K562 (cell line): ENCODE data around the gene TMC5. TPM values are rescaled to one million over a fixed set of nuclear protein-coding genes. Genes with fewer than 3 reads are reported as not detected.
A peak's percentile ranks its signal among the peaks of the same experiment; 100 is the strongest.

Source experiments
- CBFA2T3 ChIP-seq: fragments of 450-650 bp; IDR thresholded peaks from 2 replicates; pipeline ENCODE4 v1.6.1; 2017
- DMBX1 ChIP-seq: fragments of 250-450 bp; sonication (Bioruptor Pico); IDR thresholded peaks from 2 replicates; pipeline ENCODE4 v1.8.0; 2022; ENCODE audit warnings: inconsistent platforms, mild to moderate bottlenecking, moderate library complexity, borderline replicate concordance
- EP300 ChIP-seq: IDR thresholded peaks from 2 replicates; pipeline ENCODE4 v1.6.1; 2012; ENCODE audit warnings: low read length, improper control_type of control experiment
- ESRRB ChIP-seq: fragments of 250-450 bp; sonication (Bioruptor Pico); IDR thresholded peaks from 2 replicates; pipeline ENCODE4 v1.5.0; 2020; ENCODE audit warnings: mild to moderate bottlenecking, moderate library complexity, borderline replicate concordance
- ETV6 ChIP-seq, 3 experiments: fragments of 150-350 bp in 1 of 3; sonication (generic) in 1 of 3; formaldehyde crosslinking in 1 of 3; IDR thresholded peaks; 2 replicates each; pipeline versions ENCODE4 v1.6.1 to v1.8.0; 2014 to 2022; ENCODE audit warnings: borderline replicate concordance in 2 of 3, low read depth in 2 of 3, antibody characterized with exemption in 1 of 3, low read length in 1 of 3, mild to moderate bottlenecking in 1 of 3, missing genetic modification reagents in 1 of 3
- IRF2 ChIP-seq: sonication (generic); formaldehyde crosslinking; IDR thresholded peaks from 2 replicates; pipeline ENCODE4 v1.8.1; 2022; ENCODE audit warnings: mild to moderate bottlenecking, missing genetic modification reagents
- JUNB ChIP-seq: fragments of 450-650 bp; formaldehyde crosslinking; conservative IDR thresholded peaks from 2 replicates; pipeline ENCODE4 v1.4.0; 2020; ENCODE audit warnings: mild to moderate bottlenecking
- MIER1 ChIP-seq: fragments of 450-650 bp; IDR thresholded peaks from 2 replicates; pipeline ENCODE4 v1.6.1; 2016; ENCODE audit warnings: antibody characterized with exemption, mild to moderate bottlenecking, low read depth
- MTA1 ChIP-seq: fragments of 450-650 bp; IDR thresholded peaks from 2 replicates; pipeline ENCODE4 v1.6.1; 2017; ENCODE audit warnings: borderline replicate concordance
- NCOA2 ChIP-seq, 2 experiments: fragments of 450-650 bp; IDR thresholded peaks; 2 replicates each; pipeline ENCODE4 v1.6.1; 2018; ENCODE audit warnings: mild to moderate bottlenecking in 2 of 2, moderate library complexity in 1 of 2; ENCODE audit not compliant: partially characterized antibody in 2 of 2
- RAD51 ChIP-seq: fragments of 450-650 bp; IDR thresholded peaks from 2 replicates; pipeline ENCODE4 v1.7.1; 2016; ENCODE audit warnings: low read depth, mild to moderate bottlenecking, borderline replicate concordance
- SIN3B ChIP-seq: fragments of 450-650 bp; IDR thresholded peaks from 2 replicates; pipeline ENCODE4 v1.6.1; 2017; ENCODE audit warnings: low read depth, mild to moderate bottlenecking, moderate library complexity
- SMARCB1 ChIP-seq: IDR thresholded peaks from 2 replicates; pipeline ENCODE4 v1.6.1; 2011; ENCODE audit warnings: improper control_type of control experiment, low read depth; ENCODE audit not compliant: insufficient read length
- TAF7 ChIP-seq: fragments of 450-650 bp; IDR thresholded peaks from 2 replicates; pipeline ENCODE4 v1.6.1; 2016; ENCODE audit warnings: missing genetic modification characterization, missing compliant biosample characterization
- TAF9B ChIP-seq: fragments of 450-650 bp; IDR thresholded peaks from 2 replicates; pipeline ENCODE4 v1.6.1; 2018; ENCODE audit warnings: mild to moderate bottlenecking; ENCODE audit not compliant: partially characterized antibody
- TGIF2 ChIP-seq: sonication (generic); formaldehyde crosslinking; IDR thresholded peaks from 2 replicates; pipeline ENCODE4 v1.8.1; 2022; ENCODE audit warnings: mild to moderate bottlenecking, missing genetic modification reagents, moderate library complexity
- ZNF324 ChIP-seq: fragments of 250-450 bp; sonication (Bioruptor Pico); IDR thresholded peaks from 2 replicates; pipeline ENCODE4 v1.4.0; 2020; ENCODE audit warnings: mild to moderate bottlenecking
- ZNF444 ChIP-seq: fragments of 250-450 bp; sonication (Bioruptor Pico); IDR thresholded peaks from 2 replicates; pipeline ENCODE4 v1.4.0; 2020; ENCODE audit warnings: mild to moderate bottlenecking, moderate library complexity
- ZNF717 ChIP-seq: fragments of 250-450 bp; sonication (Bioruptor Pico); IDR thresholded peaks from 2 replicates; pipeline ENCODE4 v1.5.0; 2021
- polyA plus RNA-seq, 8 experiments: library from polyadenylated mRNA; depleted of rRNA in 4 of 8; stranded (reverse) in 5 of 8; unstranded in 3 of 8; fragments of >200 nt; fragmentation: Nextera tagmentation in 2 of 8; fragmentation: Illumina TruSeq in 1 of 8; extraction: Ambion mirVana in 2 of 8; extraction: Trizol in 1 of 8; gene quantifications; 2 replicates each; pipeline versions ENCODE4 v1.2.1 to v1.2.3, GENCODE V29; 2011 to 2014; ENCODE audit warnings: inconsistent platforms in 1 of 8, missing spikeins in 1 of 8
- total RNA-seq, 7 experiments: library from RNA; depleted of rRNA in 6 of 7; stranded (reverse); fragments of >200 nt in 6 of 7; fragmentation: Illumina TruSeq in 2 of 7; extraction: Trizol in 2 of 7; gene quantifications; 2 replicates each; pipeline versions ENCODE4 v1.2.1 to v1.2.3, GENCODE V29; 2011 to 2021; ENCODE audit warnings: low replicate concordance in 1 of 7
- TF ChIP-seq, protein P1 (sequence below), 2 experiments: fragments of 450-650 bp; IDR thresholded peaks; 2 replicates each; pipeline ENCODE4 v1.6.1; 2016; ENCODE audit warnings: mild to moderate bottlenecking in 2 of 2, borderline replicate concordance in 1 of 2, low read depth in 1 of 2, moderate library complexity in 1 of 2

Gene TMC5
- total and polyA plus RNA-seq, 9 of the 15 experiments (the other 6 are each of a cell fraction or from before 2014, with no cell fraction given): 0.83 to 2.6 (median 1.6) TPM

DNA sequence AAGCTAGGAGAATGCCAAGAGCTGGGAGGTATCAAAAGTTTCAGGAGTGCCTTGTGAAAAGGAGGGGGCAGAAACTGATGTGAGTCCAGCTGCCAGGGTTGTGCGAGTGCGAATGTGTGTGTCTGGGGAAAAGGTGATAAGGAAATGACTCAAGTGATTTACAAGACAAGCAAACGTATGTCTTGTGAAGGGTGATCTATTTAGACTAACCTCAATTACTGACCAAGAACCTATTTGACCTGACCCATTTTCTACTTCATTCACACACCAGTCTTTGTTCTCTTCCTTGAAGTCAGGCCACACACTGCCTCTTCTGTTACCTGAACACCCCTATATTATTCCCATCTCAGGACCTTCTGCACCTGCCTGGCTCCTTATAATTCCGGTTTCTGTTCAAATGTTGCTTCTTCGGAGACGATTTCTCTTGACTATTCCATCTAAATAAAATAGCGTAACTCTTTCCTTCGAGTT, 103.2 kb downstream of the TMC5 start (continued):
- TF ChIP-seq, protein P1, sequence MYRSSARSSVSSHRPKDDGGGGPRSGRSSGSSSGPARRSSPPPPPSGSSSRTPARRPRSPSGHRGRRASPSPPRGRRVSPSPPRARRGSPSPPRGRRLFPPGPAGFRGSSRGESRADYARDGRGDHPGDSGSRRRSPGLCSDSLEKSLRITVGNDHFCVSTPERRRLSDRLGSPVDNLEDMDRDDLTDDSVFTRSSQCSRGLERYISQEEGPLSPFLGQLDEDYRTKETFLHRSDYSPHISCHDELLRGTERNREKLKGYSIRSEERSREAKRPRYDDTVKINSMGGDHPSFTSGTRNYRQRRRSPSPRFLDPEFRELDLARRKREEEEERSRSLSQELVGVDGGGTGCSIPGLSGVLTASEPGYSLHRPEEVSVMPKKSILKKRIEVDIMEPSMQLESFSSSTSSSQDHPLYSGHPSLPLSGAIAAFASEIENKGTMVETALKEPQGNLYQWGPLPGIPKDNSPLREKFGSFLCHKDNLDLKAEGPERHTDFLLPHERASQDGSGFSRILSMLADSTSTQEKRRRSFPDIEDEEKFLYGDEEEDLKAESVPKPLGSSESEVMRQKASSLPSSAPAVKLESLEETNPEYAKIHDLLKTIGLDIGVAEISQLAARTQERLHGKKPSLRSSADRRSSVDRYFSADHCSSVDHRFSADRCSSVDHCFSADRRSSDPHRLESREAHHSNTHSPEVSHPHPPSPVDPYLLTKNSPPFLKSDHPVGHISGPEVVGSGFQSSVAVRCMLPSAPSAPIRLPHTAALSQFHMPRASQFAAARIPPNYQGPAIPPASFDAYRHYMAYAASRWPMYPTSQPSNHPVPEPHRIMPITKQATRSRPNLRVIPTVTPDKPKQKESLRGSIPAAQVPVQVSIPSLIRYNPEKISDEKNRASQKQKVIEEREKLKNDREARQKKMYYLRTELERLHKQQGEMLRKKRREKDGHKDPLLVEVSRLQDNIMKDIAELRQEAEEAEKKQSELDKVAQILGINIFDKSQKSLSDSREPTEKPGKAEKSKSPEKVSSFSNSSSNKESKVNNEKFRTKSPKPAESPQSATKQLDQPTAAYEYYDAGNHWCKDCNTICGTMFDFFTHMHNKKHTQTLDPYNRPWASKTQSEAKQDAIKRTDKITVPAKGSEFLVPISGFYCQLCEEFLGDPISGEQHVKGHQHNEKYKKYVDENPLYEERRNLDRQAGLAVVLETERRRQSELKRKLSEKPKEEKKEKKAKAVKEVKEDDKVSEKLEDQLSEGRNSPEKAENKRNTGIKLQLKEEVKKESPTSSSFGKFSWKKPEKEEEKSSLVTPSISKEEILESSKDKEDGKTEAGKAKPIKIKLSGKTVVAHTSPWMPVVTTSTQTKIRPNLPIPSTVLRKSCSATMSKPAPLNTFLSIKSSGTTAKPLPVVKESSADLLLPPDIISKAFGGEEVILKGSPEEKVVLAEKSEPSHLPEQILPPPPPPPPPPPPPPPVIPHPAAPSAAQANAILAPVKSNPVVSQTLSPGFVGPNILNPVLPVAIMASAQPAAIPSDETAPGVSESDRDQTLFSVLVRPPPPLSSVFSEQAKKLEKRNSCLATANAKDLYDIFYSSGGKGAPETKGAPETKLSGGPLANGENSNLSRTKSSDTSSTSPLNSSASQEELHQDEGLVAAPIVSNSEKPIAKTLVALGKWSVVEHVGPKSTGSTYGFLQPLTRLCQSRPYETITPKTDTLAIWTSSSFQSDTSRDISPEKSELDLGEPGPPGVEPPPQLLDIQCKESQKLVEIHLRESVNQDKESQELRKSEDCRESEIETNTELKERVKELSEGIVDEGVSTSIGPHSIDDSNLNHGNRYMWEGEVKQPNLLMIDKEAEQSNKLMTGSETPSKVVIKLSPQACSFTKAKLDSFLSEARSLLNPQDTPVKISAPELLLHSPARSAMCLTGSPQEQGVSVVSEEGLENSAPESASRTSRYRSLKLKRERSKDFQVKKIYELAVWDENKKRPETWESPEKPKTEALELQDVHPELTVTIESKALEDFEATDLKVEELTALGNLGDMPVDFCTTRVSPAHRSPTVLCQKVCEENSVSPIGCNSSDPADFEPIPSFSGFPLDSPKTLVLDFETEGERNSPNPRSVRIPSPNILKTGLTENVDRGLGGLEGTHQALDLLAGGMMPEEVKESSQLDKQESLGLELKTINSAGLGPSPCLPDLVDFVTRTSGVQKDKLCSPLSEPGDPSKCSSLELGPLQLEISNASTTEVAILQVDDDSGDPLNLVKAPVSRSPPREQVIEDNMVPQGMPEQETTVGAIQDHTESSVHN (IDR thresholded peaks at IDR 0.05; ENCODE audit: borderline replicate concordance in 1 of 2, low read depth in 1 of 2): peak in 1 of 2 experiments; percentile 80; a peak in 2 of 4 replicates
- TF ChIP-seq SMARCB1: no peak
- TF ChIP-seq TGIF2 (CRISPR knock-in tag): no peak
- peak; percentile 21; the same call in 1 of the 2 replicates for TF ChIP-seq ZNF717 (CRISPR knock-in tag)
- peak; percentile 76 for TF ChIP-seq DMBX1 (CRISPR knock-in tag)
- TF ChIP-seq ETV6 (IDR thresholded peaks at IDR 0.05; ENCODE audit: borderline replicate concordance in 1 of 2, low read depth in 2 of 2, low read length in 1 of 2): peak in 1 of 2 experiments; percentile 37; a peak in 1 of 4 replicates
- TF ChIP-seq ETV6 (CRISPR knock-in tag; IDR thresholded peaks at IDR 0.05; ENCODE audit: borderline replicate concordance): no peak
- TF ChIP-seq IRF2: no peak
- no peak for TF ChIP-seq MIER1
- TF ChIP-seq TAF7 (tag): no peak
- no peak for TF ChIP-seq ESRRB (CRISPR knock-in tag)
- peak; percentile 77 for TF ChIP-seq TAF9B
- TF ChIP-seq SIN3B: no peak
- TF ChIP-seq ZNF444 (CRISPR knock-in tag): no peak
- peak; percentile 93 for TF ChIP-seq EP300
- peak; percentile 6; the same call in 1 of the 2 replicates for TF ChIP-seq RAD51
- no peak for TF ChIP-seq ZNF324 (CRISPR knock-in tag)
- peak; percentile 73 for TF ChIP-seq MTA1
- TF ChIP-seq NCOA2 (IDR thresholded peaks at IDR 0.05; ENCODE audit: partially characterized antibody in 2 of 2): peak in 1 of 2 experiments; percentile 74
- peak; percentile 98 for TF ChIP-seq CBFA2T3
- TF ChIP-seq JUNB (CRISPR knock-in tag): no peak
